ENCODE measurements around the gene ACAP3. TPM values are rescaled to one million over a fixed set of nuclear protein-coding genes. Genes with fewer than 3 reads are reported as not detected.
A peak's percentile ranks its signal among the peaks of the same experiment; 100 is the strongest.

ACAP3 gene
- total RNA-seq, 1 experiment from 2014 or later: 30.7 TPM

GRCh38 chr1:1329304-1330210 lies 21.8 kb upstream of the ACAP3 start:
- Histone ChIP-seq H3K27me3 (ENCODE audit: control insufficient read depth, insufficient read depth, low read length) (no peaks in the 10 kb centered on the region), H3K4me1 (ENCODE audit: control insufficient read depth, insufficient read depth, low read length) (peaks cover 10% of the 10 kb centered on the region; the same call in 1 of the 2 replicates), H3K4me3 (ENCODE audit: low read depth in 2 of 2, low read length in 2 of 2) (no peak overlapping the region), H3K9me3 (ENCODE audit: control insufficient read depth, insufficient read depth, low read depth, low read length) (no peaks in the 10 kb centered on the region), H3K27ac (ENCODE audit: low read length) (no peak overlapping the region), H3K36me3 (ENCODE audit: control insufficient read depth, insufficient read depth, low read length) (no peaks in the 10 kb centered on the region; the same call in 1 of the 2 replicates)
- in situ Hi-C loops (cut with HindIII; ENCODE audit: low pct_unique_long_range_greater_than_20kb, low sequenced_read_pairs): no loop called here
- ATAC-seq (no peak), DNase-seq (ENCODE audit: low read depth, low spot score) (no peak)
- ChIA-PET CTCF (no interaction called here), POLR2A (no interaction called here)
- intact Hi-C loops (cut with micrococcal nuclease; ENCODE audit: unreplicated experiment): no loop called here
- TF ChIP-seq, protein P1, sequence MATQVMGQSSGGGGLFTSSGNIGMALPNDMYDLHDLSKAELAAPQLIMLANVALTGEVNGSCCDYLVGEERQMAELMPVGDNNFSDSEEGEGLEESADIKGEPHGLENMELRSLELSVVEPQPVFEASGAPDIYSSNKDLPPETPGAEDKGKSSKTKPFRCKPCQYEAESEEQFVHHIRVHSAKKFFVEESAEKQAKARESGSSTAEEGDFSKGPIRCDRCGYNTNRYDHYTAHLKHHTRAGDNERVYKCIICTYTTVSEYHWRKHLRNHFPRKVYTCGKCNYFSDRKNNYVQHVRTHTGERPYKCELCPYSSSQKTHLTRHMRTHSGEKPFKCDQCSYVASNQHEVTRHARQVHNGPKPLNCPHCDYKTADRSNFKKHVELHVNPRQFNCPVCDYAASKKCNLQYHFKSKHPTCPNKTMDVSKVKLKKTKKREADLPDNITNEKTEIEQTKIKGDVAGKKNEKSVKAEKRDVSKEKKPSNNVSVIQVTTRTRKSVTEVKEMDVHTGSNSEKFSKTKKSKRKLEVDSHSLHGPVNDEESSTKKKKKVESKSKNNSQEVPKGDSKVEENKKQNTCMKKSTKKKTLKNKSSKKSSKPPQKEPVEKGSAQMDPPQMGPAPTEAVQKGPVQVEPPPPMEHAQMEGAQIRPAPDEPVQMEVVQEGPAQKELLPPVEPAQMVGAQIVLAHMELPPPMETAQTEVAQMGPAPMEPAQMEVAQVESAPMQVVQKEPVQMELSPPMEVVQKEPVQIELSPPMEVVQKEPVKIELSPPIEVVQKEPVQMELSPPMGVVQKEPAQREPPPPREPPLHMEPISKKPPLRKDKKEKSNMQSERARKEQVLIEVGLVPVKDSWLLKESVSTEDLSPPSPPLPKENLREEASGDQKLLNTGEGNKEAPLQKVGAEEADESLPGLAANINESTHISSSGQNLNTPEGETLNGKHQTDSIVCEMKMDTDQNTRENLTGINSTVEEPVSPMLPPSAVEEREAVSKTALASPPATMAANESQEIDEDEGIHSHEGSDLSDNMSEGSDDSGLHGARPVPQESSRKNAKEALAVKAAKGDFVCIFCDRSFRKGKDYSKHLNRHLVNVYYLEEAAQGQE (IDR thresholded peaks at IDR 0.05; ENCODE audit: insufficient read depth in 1 of 2, low read depth in 2 of 2, low read length in 1 of 2): 0 out of 4 replicates have a peak, but pooled peaks of 1 of the 2 experiments have one; percentile 8
- no peak for TF ChIP-seq SIN3A (IDR thresholded peaks at IDR 0.05; ENCODE audit: borderline replicate concordance, insufficient read depth, low read depth, low read length)
- no peak for TF ChIP-seq TCF7L2 (IDR thresholded peaks at IDR 0.05; ENCODE audit: low read depth, low read length)
- TF ChIP-seq, protein P2, sequence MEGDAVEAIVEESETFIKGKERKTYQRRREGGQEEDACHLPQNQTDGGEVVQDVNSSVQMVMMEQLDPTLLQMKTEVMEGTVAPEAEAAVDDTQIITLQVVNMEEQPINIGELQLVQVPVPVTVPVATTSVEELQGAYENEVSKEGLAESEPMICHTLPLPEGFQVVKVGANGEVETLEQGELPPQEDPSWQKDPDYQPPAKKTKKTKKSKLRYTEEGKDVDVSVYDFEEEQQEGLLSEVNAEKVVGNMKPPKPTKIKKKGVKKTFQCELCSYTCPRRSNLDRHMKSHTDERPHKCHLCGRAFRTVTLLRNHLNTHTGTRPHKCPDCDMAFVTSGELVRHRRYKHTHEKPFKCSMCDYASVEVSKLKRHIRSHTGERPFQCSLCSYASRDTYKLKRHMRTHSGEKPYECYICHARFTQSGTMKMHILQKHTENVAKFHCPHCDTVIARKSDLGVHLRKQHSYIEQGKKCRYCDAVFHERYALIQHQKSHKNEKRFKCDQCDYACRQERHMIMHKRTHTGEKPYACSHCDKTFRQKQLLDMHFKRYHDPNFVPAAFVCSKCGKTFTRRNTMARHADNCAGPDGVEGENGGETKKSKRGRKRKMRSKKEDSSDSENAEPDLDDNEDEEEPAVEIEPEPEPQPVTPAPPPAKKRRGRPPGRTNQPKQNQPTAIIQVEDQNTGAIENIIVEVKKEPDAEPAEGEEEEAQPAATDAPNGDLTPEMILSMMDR (IDR thresholded peaks at IDR 0.05): no peak
- TF ChIP-seq POLR2AphosphoS5 (IDR thresholded peaks at IDR 0.05; ENCODE audit: low read depth, low read length): peak; percentile 54; the same call in 1 of the 2 replicates
- BruUV-seq (replicated peaks): no TSS peak

- no peak for ATAC-seq
- H3K27me3 ChIP-seq (ENCODE audit: control insufficient read depth, insufficient read depth, low read length): no peaks in the 10 kb centered on the region
- no peaks in the 10 kb centered on the region; the same call in 1 of the 2 replicates for H3K36me3 ChIP-seq (ENCODE audit: control insufficient read depth, insufficient read depth, low read length)
- intact Hi-C loops (cut with micrococcal nuclease; ENCODE audit: unreplicated experiment) (no loop called here), in situ Hi-C loops (cut with HindIII; ENCODE audit: low pct_unique_long_range_greater_than_20kb, low sequenced_read_pairs) (no loop called here)
- no peak overlapping the region for H3K27ac ChIP-seq (ENCODE audit: low read length)
- DNase-seq (ENCODE audit: low read depth, low spot score): no peak
- BruUV-seq (replicated peaks): no TSS peak
- peaks cover 10% of the 10 kb centered on the region; the same call in 1 of the 2 replicates for H3K4me1 ChIP-seq (ENCODE audit: control insufficient read depth, insufficient read depth, low read length)
- ChIA-PET CTCF (no interaction called here), POLR2A (no interaction called here)
- H3K9me3 ChIP-seq (ENCODE audit: control insufficient read depth, insufficient read depth, low read depth, low read length): no peaks in the 10 kb centered on the region
- no peak overlapping the region for H3K4me3 ChIP-seq (ENCODE audit: low read depth in 2 of 2, low read length in 2 of 2)
- no peak for TF ChIP-seq SIN3A (IDR thresholded peaks at IDR 0.05; ENCODE audit: borderline replicate concordance, insufficient read depth, low read depth, low read length)
Observed at GRCh38 chr1:1328254-1328653, 20.5 kb upstream of the ACAP3 start.

GRCh38 chr1:1327291-1327690 lies 19.6 kb upstream of the ACAP3 start:
- BruUV-seq (replicated peaks): TSS peak; percentile 71
- H3K27me3 ChIP-seq (ENCODE audit: control insufficient read depth, insufficient read depth, low read length): no peaks in the 10 kb centered on the region
- POLR2A ChIA-PET: no interaction called here
- intact Hi-C loops (cut with micrococcal nuclease; ENCODE audit: unreplicated experiment) (no loop called here), in situ Hi-C loops (cut with HindIII; ENCODE audit: low pct_unique_long_range_greater_than_20kb, low sequenced_read_pairs) (no loop called here)
- peaks cover 15% of the 10 kb centered on the region for H3K4me1 ChIP-seq (ENCODE audit: control insufficient read depth, insufficient read depth, low read length)
- no peak overlapping the region for H3K4me3 ChIP-seq (ENCODE audit: low read depth in 2 of 2, low read length in 2 of 2)
- TF ChIP-seq SIN3A (IDR thresholded peaks at IDR 0.05; ENCODE audit: borderline replicate concordance, insufficient read depth, low read depth, low read length) (no peak), POLR2AphosphoS5 (IDR thresholded peaks at IDR 0.05; ENCODE audit: low read depth, low read length) (no peak), TCF7L2 (IDR thresholded peaks at IDR 0.05; ENCODE audit: low read depth, low read length) (no peak)
- TF ChIP-seq, protein P1 (IDR thresholded peaks at IDR 0.05; ENCODE audit: insufficient read depth in 1 of 2, low read depth in 2 of 2, low read length in 1 of 2): no peak
- TF ChIP-seq, protein P2 (IDR thresholded peaks at IDR 0.05): no peak
- CTCF ChIA-PET: no interaction called here
- ATAC-seq (no peak), DNase-seq (ENCODE audit: low read depth, low spot score) (no peak)
- H3K27ac ChIP-seq (ENCODE audit: low read length): no peak overlapping the region
- H3K9me3 ChIP-seq (ENCODE audit: control insufficient read depth, insufficient read depth, low read depth, low read length): no peaks in the 10 kb centered on the region
- no peaks in the 10 kb centered on the region; the same call in 1 of the 2 replicates for H3K36me3 ChIP-seq (ENCODE audit: control insufficient read depth, insufficient read depth, low read length)

Data from Panc1 (cell line).